Measurements from ENCODE around the gene FDXR. TPM values are rescaled to one million over a fixed set of nuclear protein-coding genes. Genes with fewer than 3 reads are reported as not detected.

The FDXR gene
- total RNA-seq, 1 donor from 2014 or later = 34.2 TPM

DNA sequence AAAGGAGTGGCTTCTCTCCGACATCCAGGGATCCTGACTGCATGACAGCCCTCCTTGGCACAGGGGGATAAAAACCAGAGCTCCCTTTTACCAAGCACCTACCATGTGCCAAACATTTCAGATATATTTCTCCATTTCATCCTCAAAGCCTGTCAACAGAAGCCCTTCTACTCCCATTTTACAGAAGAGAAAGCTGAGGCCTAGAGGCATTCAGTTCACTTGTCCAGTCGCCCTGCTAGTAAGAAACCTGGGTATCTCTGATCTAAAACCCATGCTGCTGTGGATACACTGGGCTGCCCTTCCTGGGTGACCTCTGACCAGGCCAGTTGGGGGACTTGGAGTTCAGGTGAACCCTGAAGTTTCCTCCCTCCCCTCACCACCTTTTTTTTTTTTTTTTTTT, 5.9 kb upstream of the FDXR start:
- Histone ChIP-seq H3K9me3 (ENCODE audit: insufficient read depth, low read depth, low read length) (no peaks in the 10 kb centered on the region), H3K9ac (ENCODE audit: low read length) (no peak overlapping the region), H3K27me3 (ENCODE audit: insufficient read depth, low read length) (peaks cover 7% of the 10 kb centered on the region), H2AFZ (ENCODE audit: low read depth, low read length) (no peak overlapping the region), H4K20me1 (ENCODE audit: insufficient read depth, low read length) (no peaks in the 10 kb centered on the region), H3K27ac (ENCODE audit: low read depth, low read length) (no peak overlapping the region), H3K4me1 (ENCODE audit: insufficient read depth, low read length) (no peaks in the 10 kb centered on the region), H3K4me3 (ENCODE audit: insufficient read depth, low read depth, low read length) (no peak overlapping the region), H3K79me2 (ENCODE audit: insufficient read depth, low read length) (no peaks in the 10 kb centered on the region), H3K36me3 (ENCODE audit: insufficient read depth, low read length) (no peaks in the 10 kb centered on the region), H3K4me2 (ENCODE audit: low read length) (no peak overlapping the region)
- Mint-ChIP-seq H3K9me3 (ENCODE audit: unreplicated experiment) (no peaks in the 10 kb centered on the region), H3K4me3 (ENCODE audit: unreplicated experiment) (no peak overlapping the region), H3K36me3 (ENCODE audit: low read depth, unreplicated experiment) (no peaks in the 10 kb centered on the region), H3K27me3 (ENCODE audit: low read depth, unreplicated experiment) (peaks cover 33% of the 10 kb centered on the region), H3K27ac (ENCODE audit: unreplicated experiment) (no peak overlapping the region), H3K4me1 (ENCODE audit: low read depth, unreplicated experiment) (no peaks in the 10 kb centered on the region)
- no peak for TF ChIP-seq EZH2 (IDR thresholded peaks at IDR 0.05; ENCODE audit: insufficient read depth, low read length)
- TF ChIP-seq, protein P1, sequence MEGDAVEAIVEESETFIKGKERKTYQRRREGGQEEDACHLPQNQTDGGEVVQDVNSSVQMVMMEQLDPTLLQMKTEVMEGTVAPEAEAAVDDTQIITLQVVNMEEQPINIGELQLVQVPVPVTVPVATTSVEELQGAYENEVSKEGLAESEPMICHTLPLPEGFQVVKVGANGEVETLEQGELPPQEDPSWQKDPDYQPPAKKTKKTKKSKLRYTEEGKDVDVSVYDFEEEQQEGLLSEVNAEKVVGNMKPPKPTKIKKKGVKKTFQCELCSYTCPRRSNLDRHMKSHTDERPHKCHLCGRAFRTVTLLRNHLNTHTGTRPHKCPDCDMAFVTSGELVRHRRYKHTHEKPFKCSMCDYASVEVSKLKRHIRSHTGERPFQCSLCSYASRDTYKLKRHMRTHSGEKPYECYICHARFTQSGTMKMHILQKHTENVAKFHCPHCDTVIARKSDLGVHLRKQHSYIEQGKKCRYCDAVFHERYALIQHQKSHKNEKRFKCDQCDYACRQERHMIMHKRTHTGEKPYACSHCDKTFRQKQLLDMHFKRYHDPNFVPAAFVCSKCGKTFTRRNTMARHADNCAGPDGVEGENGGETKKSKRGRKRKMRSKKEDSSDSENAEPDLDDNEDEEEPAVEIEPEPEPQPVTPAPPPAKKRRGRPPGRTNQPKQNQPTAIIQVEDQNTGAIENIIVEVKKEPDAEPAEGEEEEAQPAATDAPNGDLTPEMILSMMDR (IDR thresholded peaks at IDR 0.05; ENCODE audit: insufficient read depth, low read depth, low read length) = no peak
- DNase-seq (ENCODE audit: low read depth) (no peak), FAIRE-seq (no peak)

DNA sequence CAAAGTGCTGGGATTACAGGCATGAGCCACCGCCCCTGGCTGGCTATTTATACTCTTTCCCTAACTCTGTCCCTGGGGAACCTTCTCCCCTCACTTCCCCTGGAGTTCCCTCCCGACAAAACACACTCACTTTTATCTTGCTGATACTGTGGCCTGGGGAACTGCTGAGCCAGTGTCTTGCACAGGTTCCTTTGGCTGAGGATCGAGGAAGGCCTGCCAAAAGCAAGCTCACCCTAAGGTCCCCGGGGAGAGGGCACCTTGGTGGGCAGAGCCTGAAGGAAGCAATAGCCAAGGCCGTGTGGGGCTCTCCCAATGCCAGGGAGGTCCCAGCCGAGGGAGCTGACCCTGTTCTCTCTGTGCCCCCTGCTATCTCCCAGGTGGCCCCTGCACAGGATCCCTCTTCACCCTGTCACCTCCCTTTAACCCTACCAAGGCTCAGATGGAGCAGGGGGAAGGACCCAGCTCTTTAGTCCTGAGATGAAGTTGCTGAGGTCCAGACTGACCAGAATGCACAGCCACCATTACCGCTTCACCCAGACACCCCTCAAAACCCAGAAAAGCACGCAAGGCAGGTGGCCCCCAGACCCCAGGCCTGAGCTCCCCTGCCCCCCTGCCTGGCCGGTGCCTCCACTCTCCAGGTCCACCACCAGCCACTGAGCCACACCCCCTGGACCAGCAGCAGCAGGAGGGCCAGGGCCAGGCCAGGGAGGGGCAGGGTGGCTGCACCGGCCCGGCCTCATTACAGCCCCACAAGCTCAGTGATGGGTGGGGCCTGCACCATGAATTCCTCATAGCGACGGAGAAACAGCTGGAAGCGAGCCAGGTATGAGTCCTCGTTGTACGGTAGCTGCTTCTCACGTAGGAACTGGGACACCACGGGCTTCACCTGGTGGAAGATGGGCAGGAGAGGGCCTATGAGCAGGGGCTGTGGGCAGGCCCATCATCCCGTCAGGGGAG, 5.1 kb upstream of the FDXR start:
- Mint-ChIP-seq H3K4me1 (ENCODE audit: low read depth, unreplicated experiment) (no peaks in the 10 kb centered on the region), H3K27me3 (ENCODE audit: low read depth, unreplicated experiment) (peaks cover 28% of the 10 kb centered on the region), H3K36me3 (ENCODE audit: low read depth, unreplicated experiment) (no peaks in the 10 kb centered on the region), H3K4me3 (ENCODE audit: unreplicated experiment) (no peak overlapping the region), H3K27ac (ENCODE audit: unreplicated experiment) (no peak overlapping the region), H3K9me3 (ENCODE audit: unreplicated experiment) (no peaks in the 10 kb centered on the region)
- no peak overlapping the region for H3K4me3 ChIP-seq (ENCODE audit: insufficient read depth, low read depth, low read length)
- no peaks in the 10 kb centered on the region for H3K36me3 ChIP-seq (ENCODE audit: insufficient read depth, low read length)
- H3K27ac ChIP-seq (ENCODE audit: low read depth, low read length) = no peak overlapping the region
- no peak overlapping the region for H3K4me2 ChIP-seq (ENCODE audit: low read length)
- no peak overlapping the region for H2AFZ ChIP-seq (ENCODE audit: low read depth, low read length)
- H4K20me1 ChIP-seq (ENCODE audit: insufficient read depth, low read length) = no peaks in the 10 kb centered on the region
- H3K9me3 ChIP-seq (ENCODE audit: insufficient read depth, low read depth, low read length) = no peaks in the 10 kb centered on the region
- no peaks in the 10 kb centered on the region for H3K4me1 ChIP-seq (ENCODE audit: insufficient read depth, low read length)
- peaks cover 7% of the 10 kb centered on the region for H3K27me3 ChIP-seq (ENCODE audit: insufficient read depth, low read length)
- no peaks in the 10 kb centered on the region for H3K79me2 ChIP-seq (ENCODE audit: insufficient read depth, low read length)
- H3K9ac ChIP-seq (ENCODE audit: low read length) = no peak overlapping the region
- FAIRE-seq (no peak), DNase-seq (ENCODE audit: low read depth) (no peak)
- TF ChIP-seq EZH2 (IDR thresholded peaks at IDR 0.05; ENCODE audit: insufficient read depth, low read length) = no peak

DNA sequence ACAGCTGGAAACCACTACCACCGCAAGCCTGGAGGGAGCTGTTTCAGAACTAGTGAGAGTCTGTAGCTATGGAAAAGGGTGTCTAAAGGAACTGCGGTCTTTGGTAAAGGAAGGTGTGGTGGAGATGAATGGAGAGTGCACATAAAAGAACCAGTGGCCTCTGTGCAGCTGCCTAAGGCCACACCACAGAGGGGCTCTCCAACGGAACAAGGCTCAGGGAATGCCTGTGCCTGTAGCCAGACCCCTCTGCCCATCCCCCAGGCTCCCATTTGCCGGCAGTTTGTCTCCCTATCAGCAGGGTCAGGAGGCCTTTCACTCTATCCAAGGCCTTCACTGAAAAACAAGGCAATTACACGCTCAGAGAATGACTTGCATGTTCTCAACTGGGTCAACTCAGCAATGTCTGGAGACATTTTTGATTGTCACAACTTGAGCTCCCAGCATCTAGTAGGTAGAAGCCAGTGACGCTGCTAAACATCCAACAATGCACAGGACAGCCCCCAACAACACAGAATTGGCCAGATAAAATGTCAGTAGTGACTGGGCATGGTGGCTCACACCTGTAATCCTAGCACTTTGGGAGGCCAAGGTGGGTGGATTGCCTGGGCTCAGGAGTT, 3.3 kb upstream of the FDXR start:
- no peak overlapping the region for H3K4me3 Mint-ChIP-seq (ENCODE audit: unreplicated experiment)
- peaks cover 19% of the 10 kb centered on the region for H3K27me3 Mint-ChIP-seq (ENCODE audit: low read depth, unreplicated experiment)
- no peak for FAIRE-seq
- no peaks in the 10 kb centered on the region for H3K9me3 Mint-ChIP-seq (ENCODE audit: unreplicated experiment)
- H3K4me1 ChIP-seq (ENCODE audit: insufficient read depth, low read length) = peaks cover 13% of the 10 kb centered on the region
- TF ChIP-seq, protein P1 (IDR thresholded peaks at IDR 0.05; ENCODE audit: insufficient read depth, low read depth, low read length) = no peak
- TF ChIP-seq EZH2 (IDR thresholded peaks at IDR 0.05; ENCODE audit: insufficient read depth, low read length) = no peak
- no peak overlapping the region for H3K9ac ChIP-seq (ENCODE audit: low read length)
- H3K4me3 ChIP-seq (ENCODE audit: insufficient read depth, low read depth, low read length) = no peak overlapping the region
- no peaks in the 10 kb centered on the region for H3K36me3 ChIP-seq (ENCODE audit: insufficient read depth, low read length)
- no peaks in the 10 kb centered on the region for H4K20me1 ChIP-seq (ENCODE audit: insufficient read depth, low read length)
- peaks cover 9% of the 10 kb centered on the region for H3K79me2 ChIP-seq (ENCODE audit: insufficient read depth, low read length)
- peaks cover 4% of the 10 kb centered on the region for H3K27me3 ChIP-seq (ENCODE audit: insufficient read depth, low read length)
- no peak overlapping the region for H3K27ac ChIP-seq (ENCODE audit: low read depth, low read length)
- H3K9me3 ChIP-seq (ENCODE audit: insufficient read depth, low read depth, low read length) = no peaks in the 10 kb centered on the region
- DNase-seq (ENCODE audit: low read depth) = no peak
- peaks cover 5% of the 10 kb centered on the region for H3K4me1 Mint-ChIP-seq (ENCODE audit: low read depth, unreplicated experiment)
- H3K27ac Mint-ChIP-seq (ENCODE audit: unreplicated experiment) = no peak overlapping the region
- H3K4me2 ChIP-seq (ENCODE audit: low read length) = no peak overlapping the region
- H2AFZ ChIP-seq (ENCODE audit: low read depth, low read length) = no peak overlapping the region
- H3K36me3 Mint-ChIP-seq (ENCODE audit: low read depth, unreplicated experiment) = peaks cover under 1% of the 10 kb centered on the region

Data from astrocyte (in vitro differentiated cells and primary cell).